ENCODE measurements around the gene SPOUT1. TPM values are rescaled to one million over a fixed set of nuclear protein-coding genes. Genes with fewer than 3 reads are reported as not detected.

The SPOUT1 gene
- total and polyA plus RNA-seq, 2 of the 13 experiments (the other 11 are each of a cell fraction or from before 2014, with no cell fraction given), result 39.0 to 45.8 TPM

GRCh38 chr9:128828719-128829452 is 708 bp downstream of the SPOUT1 start (continued):
- peak; percentile 6; the same call in 1 of the 2 replicates for TF ChIP-seq CTCF (CRISPR knock-in tag; IDR thresholded peaks at IDR 0.05)
- no peak for TF ChIP-seq ZNF7 (CRISPR knock-in tag; IDR thresholded peaks at IDR 0.05)
- TF ChIP-seq ZSCAN29 (CRISPR knock-in tag; conservative IDR thresholded peaks at IDR 0.05), result no peak
- TF ChIP-seq ZNF629 (CRISPR knock-in tag; conservative IDR thresholded peaks at IDR 0.05), result 0 out of 2 replicates have a peak, but pooled peaks have one; percentile 25
- peak; percentile 11; the same call in 1 of the 2 replicates for TF ChIP-seq BRF2 (CRISPR knock-in tag; IDR thresholded peaks at IDR 0.05)
- no peak for TF ChIP-seq PHF20 (CRISPR knock-in tag; IDR thresholded peaks at IDR 0.05)
- 0 out of 2 replicates have a peak, but pooled peaks have one; percentile 10 for TF ChIP-seq ESRRA (CRISPR knock-in tag; IDR thresholded peaks at IDR 0.05; ENCODE audit: low read depth)
- TF ChIP-seq CC2D1A (CRISPR knock-in tag; IDR thresholded peaks at IDR 0.05), result 0 out of 2 replicates have a peak, but pooled peaks have one; percentile 18
- no peak for TF ChIP-seq TGIF2 (CRISPR knock-in tag; IDR thresholded peaks at IDR 0.05)
- TF ChIP-seq ZNF567 (CRISPR knock-in tag; IDR thresholded peaks at IDR 0.05; ENCODE audit: borderline replicate concordance), result 0 out of 2 replicates have a peak, but pooled peaks have one; percentile 17
